ENCODE measurements around the gene ANKRD53.

Gene ANKRD53

GRCh38 chr2:70978341-70979179, at the start of gene ANKRD53:
TSS of gene ANKRD53 (plus strand) at chr2:70978630. CDS start at chr2:70978646, 16 bp downstream.
- DNase-seq: peak; percentile 19

- no peak for DNase-seq
Measured at GRCh38 chr2:70930371-70931329, 47.8 kb upstream of the ANKRD53 start.

- no peak for DNase-seq
Measured at GRCh38 chr2:70931376-70932000, 46.9 kb upstream of the ANKRD53 start.

GRCh38 chr2:70932631-70933230, 45.7 kb upstream of the ANKRD53 start:
- DNase-seq: no peak

- no peak for DNase-seq
Measured at GRCh38 chr2:70934981-70935380, 43.4 kb upstream of the ANKRD53 start.

- peak; percentile 67 for DNase-seq
Measured at GRCh38 chr2:70935468-70936164, 42.8 kb upstream of the ANKRD53 start, which contains the start of gene ATP6V1B1. TSS of gene ATP6V1B1 (plus strand) at chr2:70935900. CDS start at chr2:70935955, 55 bp downstream.

- peak; percentile 44 for DNase-seq
Measured at GRCh38 chr2:70936165-70936978, 42.1 kb upstream of the ANKRD53 start.

GRCh38 chr2:70936979-70937811, 41.2 kb upstream of the ANKRD53 start:
- no peak for DNase-seq

- DNase-seq: no peak
Measured at GRCh38 chr2:70937866-70938585, 40.4 kb upstream of the ANKRD53 start.

GRCh38 chr2:70938586-70938950, 39.9 kb upstream of the ANKRD53 start:
- no peak for DNase-seq

- DNase-seq: no peak
Measured at GRCh38 chr2:70939001-70939838, 39.2 kb upstream of the ANKRD53 start.

GRCh38 chr2:70939839-70940580, 38.4 kb upstream of the ANKRD53 start:
- DNase-seq: no peak

GRCh38 chr2:70941186-70941585, 37.2 kb upstream of the ANKRD53 start:
- DNase-seq: no peak

- DNase-seq: no peak
Measured at GRCh38 chr2:70941701-70942100, 36.7 kb upstream of the ANKRD53 start.

- DNase-seq: no peak
Measured at GRCh38 chr2:70942396-70943204, 35.8 kb upstream of the ANKRD53 start.

GRCh38 chr2:70943205-70943871, 35.1 kb upstream of the ANKRD53 start:
- DNase-seq: no peak

Data from DMS79 (cell line).